Measurements from ENCODE around the gene MAPKAP1.

MAPKAP1 gene

DNA sequence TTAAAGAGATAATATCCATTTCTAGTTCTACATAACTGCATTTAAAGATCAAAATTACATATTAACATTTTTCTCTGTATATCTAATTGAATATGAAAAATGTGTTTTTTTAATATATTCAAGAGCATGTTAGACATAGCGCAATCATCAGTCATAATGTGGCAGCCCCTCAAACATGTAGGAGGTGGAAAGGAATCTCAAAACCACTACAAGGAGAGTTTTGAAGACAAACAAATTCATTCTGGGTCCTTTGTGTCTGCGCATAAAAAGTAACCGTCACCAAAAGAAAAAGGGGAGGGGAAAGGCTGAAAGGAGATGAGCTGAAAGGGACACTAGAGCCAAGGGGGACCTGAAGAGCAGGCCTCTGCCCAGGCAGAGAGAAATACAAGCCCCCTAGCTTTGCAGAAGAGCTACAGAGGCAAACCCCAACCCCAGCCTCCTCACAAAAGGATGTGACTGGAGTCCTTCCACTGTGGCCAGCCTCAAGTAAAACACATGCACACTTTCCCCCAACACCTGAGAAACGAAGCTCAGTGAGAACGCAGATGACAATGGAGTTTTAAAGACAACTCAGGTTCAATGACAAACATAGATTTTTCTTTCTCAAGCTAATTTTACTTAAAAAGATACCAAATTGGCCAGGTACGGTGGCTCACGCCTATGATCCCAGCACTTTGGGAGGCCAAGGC, 62.0 kb downstream of the MAPKAP1 start:
- H3K4me3 ChIP-seq (ENCODE audit: low read depth, low read length, poor library complexity, severe bottlenecking): no peak overlapping the region
- H4K20me1 ChIP-seq (ENCODE audit: insufficient read depth, low read length): no peaks in the 10 kb centered on the region
- H3K27ac ChIP-seq (ENCODE audit: low read depth, low read length, poor library complexity, severe bottlenecking): no peak overlapping the region
- no peaks in the 10 kb centered on the region for H3K9me2 ChIP-seq (ENCODE audit: low read depth, low read length)
- TF ChIP-seq, protein P1, sequence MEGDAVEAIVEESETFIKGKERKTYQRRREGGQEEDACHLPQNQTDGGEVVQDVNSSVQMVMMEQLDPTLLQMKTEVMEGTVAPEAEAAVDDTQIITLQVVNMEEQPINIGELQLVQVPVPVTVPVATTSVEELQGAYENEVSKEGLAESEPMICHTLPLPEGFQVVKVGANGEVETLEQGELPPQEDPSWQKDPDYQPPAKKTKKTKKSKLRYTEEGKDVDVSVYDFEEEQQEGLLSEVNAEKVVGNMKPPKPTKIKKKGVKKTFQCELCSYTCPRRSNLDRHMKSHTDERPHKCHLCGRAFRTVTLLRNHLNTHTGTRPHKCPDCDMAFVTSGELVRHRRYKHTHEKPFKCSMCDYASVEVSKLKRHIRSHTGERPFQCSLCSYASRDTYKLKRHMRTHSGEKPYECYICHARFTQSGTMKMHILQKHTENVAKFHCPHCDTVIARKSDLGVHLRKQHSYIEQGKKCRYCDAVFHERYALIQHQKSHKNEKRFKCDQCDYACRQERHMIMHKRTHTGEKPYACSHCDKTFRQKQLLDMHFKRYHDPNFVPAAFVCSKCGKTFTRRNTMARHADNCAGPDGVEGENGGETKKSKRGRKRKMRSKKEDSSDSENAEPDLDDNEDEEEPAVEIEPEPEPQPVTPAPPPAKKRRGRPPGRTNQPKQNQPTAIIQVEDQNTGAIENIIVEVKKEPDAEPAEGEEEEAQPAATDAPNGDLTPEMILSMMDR (IDR thresholded peaks at IDR 0.05; ENCODE audit: low read length): no peak
- TF ChIP-seq EZH2 (IDR thresholded peaks at IDR 0.05; ENCODE audit: borderline replicate concordance, low read length): no peak
- H3K79me2 ChIP-seq (ENCODE audit: insufficient read depth, low read length): no peaks in the 10 kb centered on the region
- H3K4me1 ChIP-seq (ENCODE audit: insufficient read depth, low read length, severe bottlenecking): peaks cover 32% of the 10 kb centered on the region
- H3K9ac ChIP-seq (ENCODE audit: low read length): no peak overlapping the region
- no peaks in the 10 kb centered on the region for H3F3A ChIP-seq (ENCODE audit: insufficient read depth, low read length)
- H2AFZ ChIP-seq (ENCODE audit: low read length): no peak overlapping the region
- peaks cover 18% of the 10 kb centered on the region; the same call in 1 of the 2 replicates for H3K36me3 ChIP-seq (ENCODE audit: insufficient read depth, low read length)
- no peak overlapping the region for H3K4me2 ChIP-seq (ENCODE audit: low read length)
- H3K9me3 ChIP-seq (ENCODE audit: low read length): no peaks in the 10 kb centered on the region
- no peaks in the 10 kb centered on the region for H3K27me3 ChIP-seq (ENCODE audit: insufficient read depth, low read length)

DNA sequence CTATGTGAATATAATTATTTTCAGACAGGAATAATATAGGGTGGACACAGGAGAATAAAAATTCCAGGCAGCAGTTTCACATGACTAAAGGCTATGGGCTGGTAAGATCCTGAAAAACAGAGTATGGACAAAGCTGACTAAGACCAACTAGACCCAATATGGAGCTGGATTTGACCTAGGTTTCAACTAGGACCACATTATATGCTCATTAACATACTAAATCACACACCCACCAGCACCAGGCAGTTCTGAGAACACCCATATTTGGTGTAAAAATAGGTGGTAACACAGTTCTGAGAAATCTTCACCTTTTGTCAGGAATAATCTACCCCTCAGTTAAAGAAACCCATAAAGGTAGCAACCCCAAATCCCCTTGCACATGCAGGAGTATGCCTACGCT, 64.7 kb downstream of the MAPKAP1 start:
- no peaks in the 10 kb centered on the region for H3K9me2 ChIP-seq (ENCODE audit: low read depth, low read length)
- no peak for TF ChIP-seq EZH2 (IDR thresholded peaks at IDR 0.05; ENCODE audit: borderline replicate concordance, low read length)
- TF ChIP-seq, protein P1 (IDR thresholded peaks at IDR 0.05; ENCODE audit: low read length): no peak
- no peak overlapping the region for H3K4me3 ChIP-seq (ENCODE audit: low read depth, low read length, poor library complexity, severe bottlenecking)
- no peak overlapping the region for H2AFZ ChIP-seq (ENCODE audit: low read length)
- H3K4me2 ChIP-seq (ENCODE audit: low read length): no peak overlapping the region
- H4K20me1 ChIP-seq (ENCODE audit: insufficient read depth, low read length): no peaks in the 10 kb centered on the region
- no peaks in the 10 kb centered on the region for H3F3A ChIP-seq (ENCODE audit: insufficient read depth, low read length)
- H3K36me3 ChIP-seq (ENCODE audit: insufficient read depth, low read length): peaks cover 6% of the 10 kb centered on the region; the same call in 1 of the 2 replicates
- no peak overlapping the region for H3K9ac ChIP-seq (ENCODE audit: low read length)
- H3K79me2 ChIP-seq (ENCODE audit: insufficient read depth, low read length): no peaks in the 10 kb centered on the region
- H3K4me1 ChIP-seq (ENCODE audit: insufficient read depth, low read length, severe bottlenecking): peaks cover 16% of the 10 kb centered on the region
- H3K27me3 ChIP-seq (ENCODE audit: insufficient read depth, low read length): no peaks in the 10 kb centered on the region
- no peaks in the 10 kb centered on the region for H3K9me3 ChIP-seq (ENCODE audit: low read length)
- no peak overlapping the region for H3K27ac ChIP-seq (ENCODE audit: low read depth, low read length, poor library complexity, severe bottlenecking)

DNA sequence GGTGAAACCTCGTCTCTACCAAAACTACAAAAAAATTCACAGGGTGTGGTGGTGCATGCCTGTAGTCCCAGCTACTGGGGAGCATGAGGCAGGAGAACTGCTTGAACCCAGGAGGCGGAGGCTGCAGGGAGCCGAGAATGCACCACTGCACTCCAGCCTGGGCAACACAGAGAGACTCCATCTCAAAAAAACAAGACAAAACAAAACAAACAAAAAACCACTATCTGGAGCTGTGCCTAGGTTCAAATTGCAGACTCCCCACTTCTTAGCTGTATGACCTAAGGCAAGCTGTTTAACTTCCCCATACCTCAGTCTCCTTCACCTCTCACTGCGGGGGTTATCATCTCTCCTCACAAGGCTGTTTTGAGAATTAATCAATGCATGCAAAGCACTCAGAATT, 68.0 kb downstream of the MAPKAP1 start:
- H3K4me1 ChIP-seq (ENCODE audit: insufficient read depth, low read length, severe bottlenecking): peaks cover 23% of the 10 kb centered on the region
- no peak overlapping the region for H3K4me3 ChIP-seq (ENCODE audit: low read depth, low read length, poor library complexity, severe bottlenecking)
- no peaks in the 10 kb centered on the region for H3K79me2 ChIP-seq (ENCODE audit: insufficient read depth, low read length)
- no peaks in the 10 kb centered on the region for H3K9me2 ChIP-seq (ENCODE audit: low read depth, low read length)
- H2AFZ ChIP-seq (ENCODE audit: low read length): no peak overlapping the region
- no peaks in the 10 kb centered on the region for H3K9me3 ChIP-seq (ENCODE audit: low read length)
- H3F3A ChIP-seq (ENCODE audit: insufficient read depth, low read length): no peaks in the 10 kb centered on the region
- H3K27me3 ChIP-seq (ENCODE audit: insufficient read depth, low read length): no peaks in the 10 kb centered on the region
- no peaks in the 10 kb centered on the region for H4K20me1 ChIP-seq (ENCODE audit: insufficient read depth, low read length)
- no peak overlapping the region for H3K27ac ChIP-seq (ENCODE audit: low read depth, low read length, poor library complexity, severe bottlenecking)
- H3K9ac ChIP-seq (ENCODE audit: low read length): no peak overlapping the region
- TF ChIP-seq, protein P1 (IDR thresholded peaks at IDR 0.05; ENCODE audit: low read length): no peak
- no peak for TF ChIP-seq EZH2 (IDR thresholded peaks at IDR 0.05; ENCODE audit: borderline replicate concordance, low read length)
- H3K4me2 ChIP-seq (ENCODE audit: low read length): no peak overlapping the region
- peaks cover 5% of the 10 kb centered on the region; the same call in 1 of the 2 replicates for H3K36me3 ChIP-seq (ENCODE audit: insufficient read depth, low read length)
